NCI-H345 (cell line): ENCODE data around the gene RTCB.

Experiments used
- DNase-seq: peaks from one replicate; lab custom pipeline; 2025; lab: John Stamatoyannopoulos, UW

Gene RTCB

GRCh38 chr22:32411829-32412592 lies at the start of gene RTCB:
TSS of gene RTCB (minus strand) at chr22:32412247. CDS start at chr22:32412156, 91 bp downstream.
- DNase-seq = peak; percentile 83

DNA sequence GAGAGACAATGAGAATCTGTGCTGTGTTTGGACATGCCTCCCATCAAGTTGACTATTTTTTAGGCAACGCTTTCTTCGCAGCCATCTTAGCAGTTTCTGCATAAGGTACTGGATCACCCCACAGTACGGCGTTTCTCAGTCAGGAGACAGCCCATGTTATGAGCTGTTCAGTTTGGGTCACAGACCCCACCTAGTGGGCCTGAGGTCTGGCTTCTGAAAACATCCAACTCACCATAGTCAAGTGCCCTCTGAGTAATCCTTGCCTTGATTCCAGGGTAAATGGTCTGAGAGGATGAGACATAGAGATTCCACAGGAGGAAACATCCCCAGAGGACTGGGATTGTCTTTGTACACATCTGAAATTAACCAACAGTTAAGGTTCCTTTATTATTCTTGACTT lies 45.0 kb upstream of the RTCB start:
- DNase-seq = no peak

DNA sequence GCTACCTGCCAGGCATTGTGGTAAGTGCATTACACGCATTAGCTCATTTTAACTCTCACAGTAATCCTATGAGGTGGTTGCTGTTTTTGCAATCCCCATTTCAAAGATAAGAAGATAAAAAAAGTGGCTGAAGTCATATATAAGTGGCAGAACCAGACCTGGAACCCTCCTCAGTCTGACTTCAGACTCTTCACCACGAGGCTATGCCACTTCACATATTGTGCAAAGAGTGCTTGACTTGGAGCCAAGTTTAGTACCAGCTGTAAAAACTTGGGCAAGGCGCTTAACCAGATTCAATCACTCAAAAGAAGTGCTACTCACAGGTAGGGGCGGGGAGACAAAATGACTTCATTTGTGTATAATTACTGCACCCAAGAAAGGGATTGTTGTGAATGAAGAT lies 36.9 kb upstream of the RTCB start:
- no peak for DNase-seq

DNA sequence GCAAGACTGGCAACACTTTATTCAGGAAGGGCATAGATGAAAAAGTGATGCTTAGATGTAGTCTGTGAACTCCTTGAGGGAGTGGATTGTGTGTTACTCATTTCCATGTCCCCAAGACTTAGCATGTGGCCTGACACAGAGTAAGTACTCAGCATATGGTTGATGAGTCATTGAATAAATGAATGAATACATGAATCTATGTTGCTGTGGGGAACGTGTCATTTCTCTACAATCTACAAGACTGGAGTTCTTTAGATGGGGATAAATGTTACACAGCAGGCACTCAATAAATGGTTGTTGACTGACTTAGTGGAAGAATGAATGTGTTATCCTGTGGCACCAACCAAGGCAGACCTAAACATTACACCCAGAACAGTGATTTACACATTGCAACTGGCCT lies 34.3 kb upstream of the RTCB start:
- DNase-seq = no peak

DNA sequence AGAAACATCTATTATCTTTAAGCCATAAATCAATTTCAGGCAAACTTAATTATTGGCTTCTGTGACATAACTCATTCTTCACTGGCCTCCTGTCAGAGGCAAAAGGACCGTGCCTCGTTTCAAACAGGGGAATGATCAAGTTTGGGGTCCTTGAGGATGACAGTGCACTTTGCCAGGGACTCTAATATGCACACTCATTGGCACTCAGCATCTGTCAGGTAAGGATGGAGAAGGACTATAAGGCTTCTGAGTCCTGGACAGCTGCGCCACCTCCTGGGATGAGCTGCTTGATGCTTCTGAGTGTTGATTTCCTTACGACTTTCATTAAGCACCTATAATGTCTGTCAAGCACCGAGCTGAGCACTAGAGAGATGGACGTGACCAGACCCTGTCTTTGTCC lies 32.0 kb upstream of the RTCB start:
- no peak for DNase-seq

GRCh38 chr22:32430352-32430751 lies 18.3 kb upstream of the RTCB start:
- no peak for DNase-seq

DNA sequence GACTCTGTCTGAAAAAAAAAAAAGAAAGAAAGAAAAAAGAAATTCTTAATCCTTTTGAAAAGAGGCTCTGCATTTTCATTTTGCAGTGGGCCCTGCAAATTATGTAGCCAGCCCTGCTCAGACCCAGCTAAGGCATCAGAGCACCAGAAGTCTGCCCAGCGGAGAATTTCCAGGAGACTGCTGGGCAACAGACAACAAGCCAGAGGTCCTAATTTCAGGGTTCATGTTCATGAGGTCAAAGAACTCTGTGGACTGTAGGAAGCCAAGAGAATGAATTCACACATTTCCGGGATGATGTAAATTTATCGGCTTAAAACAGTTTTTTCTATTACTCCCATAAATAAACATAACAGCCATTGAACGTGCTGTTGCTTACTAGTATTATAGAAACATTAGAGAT lies 14.8 kb upstream of the RTCB start:
- no peak for DNase-seq

- no peak for DNase-seq
Measured at GRCh38 chr22:32423664-32424063, 11.6 kb upstream of the RTCB start.

DNA sequence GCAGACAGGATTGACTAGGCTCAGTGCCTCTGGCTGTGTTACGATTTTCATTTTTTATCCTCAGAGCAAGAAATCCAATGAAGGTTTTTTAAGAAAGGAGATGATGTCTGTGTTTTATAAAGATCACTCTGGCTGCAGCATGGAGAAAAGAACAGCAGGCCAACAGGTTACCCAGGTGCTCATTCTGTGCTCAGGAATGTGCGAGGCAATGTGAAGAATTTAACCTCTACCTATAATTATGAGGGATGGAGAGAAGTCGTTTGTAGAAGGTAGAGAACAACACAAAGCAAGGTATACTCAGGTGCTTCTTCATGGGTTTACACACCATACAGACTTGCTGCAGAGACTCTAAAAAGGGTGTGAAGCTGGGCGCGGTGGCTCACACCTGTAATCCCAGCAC lies 10.0 kb upstream of the RTCB start:
- no peak for DNase-seq

- no peak for DNase-seq
Measured at GRCh38 chr22:32421484-32421883, 9.4 kb upstream of the RTCB start.

DNA sequence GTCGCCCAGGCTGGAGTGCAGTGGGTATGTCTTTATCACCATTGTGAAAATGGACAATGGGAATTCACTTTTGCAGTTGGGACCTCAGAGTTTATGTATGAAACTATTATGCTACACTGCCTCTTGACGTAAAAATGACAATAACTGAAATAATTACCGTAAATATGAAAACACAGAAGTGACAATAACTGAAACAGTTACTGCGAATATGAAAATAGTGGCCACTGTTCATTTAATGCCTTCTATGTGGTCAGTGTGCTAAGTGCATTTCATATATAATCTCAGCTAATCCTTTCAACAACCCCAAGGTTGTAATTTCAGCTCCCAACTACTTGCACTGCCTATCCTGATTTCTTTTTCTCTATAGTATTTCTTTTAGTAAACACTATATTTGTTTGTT lies 5.9 kb upstream of the RTCB start:
- DNase-seq = no peak

DNA sequence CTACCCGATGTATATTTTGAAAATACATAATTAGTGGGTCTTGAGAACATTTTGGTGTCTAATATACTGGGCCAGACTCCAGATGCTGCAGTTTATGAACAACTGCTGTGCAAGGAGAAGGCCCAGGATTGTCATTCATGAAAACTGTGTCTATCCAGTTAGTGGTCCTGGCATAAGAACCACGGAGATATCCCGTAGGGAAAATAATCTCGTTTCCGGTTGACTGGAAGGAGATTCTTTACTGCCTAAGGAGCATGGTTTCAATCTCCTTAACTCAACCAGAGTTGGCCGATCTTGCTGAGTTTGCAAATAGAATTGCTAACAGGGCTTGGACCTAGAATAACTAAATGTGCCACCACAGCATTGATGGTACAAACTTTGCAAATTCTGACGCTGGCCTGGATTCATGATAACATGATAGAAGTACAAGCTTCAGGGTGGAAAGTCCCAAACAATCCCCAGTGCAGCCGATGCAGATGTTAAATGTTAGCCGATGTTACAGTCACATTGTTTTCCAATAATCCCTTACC lies 4.6 kb upstream of the RTCB start:
- no peak for DNase-seq

GRCh38 chr22:32414191-32414590 lies 2.1 kb upstream of the RTCB start:
- DNase-seq = no peak

GRCh38 chr22:32413719-32414118 lies 1.7 kb upstream of the RTCB start:
- DNase-seq = no peak

- no peak for DNase-seq
Measured at GRCh38 chr22:32411402-32411801, 645 bp downstream of the RTCB start.

- no peak for DNase-seq
Measured at GRCh38 chr22:32410459-32410858, 1.6 kb downstream of the RTCB start.

DNA sequence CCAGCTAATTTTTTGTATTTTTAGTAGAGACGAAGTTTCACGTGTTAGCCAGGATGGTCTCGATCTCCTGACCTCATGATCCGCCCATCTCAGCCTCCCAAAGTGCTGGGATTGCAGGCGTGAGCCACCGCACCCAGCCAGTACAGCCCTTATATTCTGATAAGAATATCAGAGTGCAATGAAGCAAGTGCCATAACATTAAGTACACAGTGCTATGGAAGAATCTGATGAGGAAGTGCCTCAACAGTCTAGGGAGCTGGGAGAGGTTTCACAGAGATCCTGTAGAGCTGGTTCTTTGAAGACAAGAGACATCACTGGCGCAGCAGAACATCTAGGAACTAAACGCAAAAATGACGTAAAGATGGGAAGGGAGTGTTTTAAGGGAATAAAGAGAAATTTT lies 2.1 kb downstream of the RTCB start:
- DNase-seq = no peak

- DNase-seq = no peak
Measured at GRCh38 chr22:32407936-32408335, 4.1 kb downstream of the RTCB start.

- no peak for DNase-seq
Measured at GRCh38 chr22:32407312-32407711, 4.7 kb downstream of the RTCB start.

- no peak for DNase-seq
Measured at GRCh38 chr22:32404021-32404420, 8.0 kb downstream of the RTCB start.

DNA sequence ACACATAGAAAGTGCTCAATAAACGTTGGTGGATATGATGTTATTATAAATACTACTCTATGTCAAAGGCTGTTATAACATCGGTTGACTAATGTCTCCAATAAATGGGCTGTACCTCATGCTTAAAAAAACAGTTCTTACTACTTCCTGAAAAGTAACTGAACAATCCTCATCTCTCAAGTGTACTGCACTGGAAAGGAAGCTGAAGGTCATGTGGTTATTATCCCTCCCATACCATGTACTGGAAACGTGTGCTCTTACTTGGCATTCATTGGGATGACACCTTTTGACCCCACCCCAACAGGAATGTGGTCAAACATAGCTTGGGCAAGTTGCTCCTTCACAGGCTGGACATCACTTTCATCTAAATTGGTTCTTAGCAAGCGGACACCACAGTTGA lies 10.6 kb downstream of the RTCB start:
- no peak for DNase-seq

GRCh38 chr22:32396746-32397145 lies 15.3 kb downstream of the RTCB start:
- no peak for DNase-seq

DNA sequence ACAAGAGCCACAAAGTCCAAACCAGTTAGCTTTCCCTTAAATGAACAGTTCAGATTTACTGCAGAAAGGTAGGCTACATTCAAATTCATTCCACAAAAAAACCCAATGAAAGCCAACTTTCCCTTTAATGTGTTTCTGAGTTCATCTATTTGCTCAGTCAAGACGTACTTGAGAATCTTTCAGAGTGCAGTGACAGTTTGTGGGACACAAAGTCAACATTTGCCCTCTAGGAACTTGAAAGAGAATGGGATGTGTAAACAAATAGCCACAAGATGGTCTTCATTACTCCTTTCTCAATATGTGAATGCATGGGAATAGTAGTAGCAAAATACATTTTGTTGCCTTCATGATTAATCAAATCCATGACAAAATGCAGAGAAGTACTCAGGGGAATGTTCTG lies 15.8 kb downstream of the RTCB start:
- no peak for DNase-seq

- DNase-seq = no peak
Measured at GRCh38 chr22:32395107-32395506, 16.9 kb downstream of the RTCB start.
